Cardiac muscle cell (in vitro differentiated cells and primary cell): Measurements from ENCODE around the gene PIM2. TPM values are rescaled to one million over a fixed set of nuclear protein-coding genes. Genes with fewer than 3 reads are reported as not detected.

ENCODE experiments used
- DNase-seq, 2 donors: peaks; one replicate each; pipeline versions ENCODE4 v3.0.0 to v3.0.0-alpha.2; 2010 to 2017; ENCODE audit warnings: low read depth in 1 of 2, low spot score in 1 of 2
- H3K27ac ChIP-seq: fragments of 200-600 bp; sonication (generic); 2 replicates; pipeline ENCODE4 v1.5.1; 2016
- H3K27me3 ChIP-seq: fragments of 200-600 bp; sonication (generic); 2 replicates; pipeline ENCODE4 v1.6.0; 2016; ENCODE audit warnings: control low read depth
- H3K36me3 ChIP-seq: fragments of 200-600 bp; sonication (generic); 2 replicates; pipeline ENCODE4 v1.5.1; 2016; ENCODE audit warnings: control low read depth
- H3K4me1 ChIP-seq: fragments of 200-600 bp; sonication (generic); 2 replicates; pipeline ENCODE4 v1.8.1; 2017; ENCODE audit warnings: low read depth, mild to moderate bottlenecking, mixed run types
- H3K4me3 ChIP-seq: fragments of 200-600 bp; sonication (generic); 2 replicates; pipeline ENCODE4 v1.5.1; 2016; ENCODE audit warnings: mild to moderate bottlenecking
- H3K9me3 ChIP-seq: fragments of 200-600 bp; sonication (generic); 2 replicates; pipeline ENCODE4 v1.5.1; 2017; ENCODE audit warnings: low read depth, mild to moderate bottlenecking, control low read depth
- CTCF ChIP-seq: IDR thresholded peaks from 2 replicates; pipeline ENCODE4 v1.5.1; 2012; ENCODE audit warnings: low read depth, mild to moderate bottlenecking, low read length
- polyA plus RNA-seq: library from polyadenylated mRNA; unstranded; fragments of >200 nt; fragmentation: Nextera tagmentation; extraction: Ambion mirVana; gene quantifications from 2 replicates; pipeline ENCODE4 v1.2.1, GENCODE V29; 2016
- total RNA-seq: library from RNA; depleted of rRNA; stranded (reverse); fragments of >200 nt; gene quantifications from 2 replicates; pipeline ENCODE4 v1.2.3, GENCODE V29; 2016

PIM2 gene
- total and polyA plus RNA-seq, 2 experiments from 2014 or later = 20.7 to 25.2 TPM

- peak in 1 of 2 donors; percentile 48 for DNase-seq
- Histone ChIP-seq H3K4me1 (no peaks in the 10 kb centered on the region), H3K4me3 (no peak overlapping the region), H3K27me3 (no peaks in the 10 kb centered on the region), H3K36me3 (no peaks in the 10 kb centered on the region), H3K27ac (no peak overlapping the region), H3K9me3 (no peaks in the 10 kb centered on the region)
- TF ChIP-seq CTCF = no peak
Observed at GRCh38 chrX:48864210-48864609, 54.6 kb downstream of the PIM2 start.

Other genes starting within 250 kb of the PIM2 start
- 1.9 TPM in 2 replicates for gene WAS, start 235.2 kb downstream of the PIM2 start, total RNA-seq
- 1.7 and 4.3 TPM in 2 replicates for gene WAS, start 235.2 kb downstream of the PIM2 start, polyA plus RNA-seq
- gene SUV39H1, start 222.3 kb downstream of the PIM2 start, total RNA-seq = 5.5 and 8.1 TPM in 2 replicates
- gene SUV39H1, start 222.3 kb downstream of the PIM2 start, polyA plus RNA-seq = 6.7 and 6.9 TPM in 2 replicates
- not detected in 2 replicates for gene GLOD5, start 157.3 kb downstream of the PIM2 start, total RNA-seq
- gene GLOD5, start 157.3 kb downstream of the PIM2 start, polyA plus RNA-seq = not detected in 2 replicates
- gene GATA1, start 132.4 kb downstream of the PIM2 start, total RNA-seq = not detected in 2 replicates
- gene GATA1, start 132.4 kb downstream of the PIM2 start, polyA plus RNA-seq = 0.15 and 0.17 TPM in 2 replicates
- gene HDAC6, start 117.0 kb downstream of the PIM2 start, total RNA-seq = 143 and 162 TPM in 2 replicates
- 105 and 114 TPM in 2 replicates for gene HDAC6, start 117.0 kb downstream of the PIM2 start, polyA plus RNA-seq
- gene ERAS, start 92.5 kb downstream of the PIM2 start, total RNA-seq = not detected in 2 replicates
- 0.17 TPM in 1 of 2 replicates, not detected in the other for gene ERAS, start 92.5 kb downstream of the PIM2 start, polyA plus RNA-seq
- gene PCSK1N, start 83.4 kb downstream of the PIM2 start, total RNA-seq = 7.1 and 8.5 TPM in 2 replicates
- 5.4 and 8.7 TPM in 2 replicates for gene PCSK1N, start 83.4 kb downstream of the PIM2 start, polyA plus RNA-seq
- gene TIMM17B, start 21.3 kb downstream of the PIM2 start, total RNA-seq = 127 and 152 TPM in 2 replicates
- gene TIMM17B, start 21.3 kb downstream of the PIM2 start, polyA plus RNA-seq = 219 and 264 TPM in 2 replicates
- 62.8 and 74.8 TPM in 2 replicates for gene PQBP1, start 21.1 kb downstream of the PIM2 start, total RNA-seq
- gene PQBP1, start 21.1 kb downstream of the PIM2 start, polyA plus RNA-seq = 75.3 and 114 TPM in 2 replicates
- gene SLC35A2, start 7.4 kb downstream of the PIM2 start, total RNA-seq = 17.3 and 22.2 TPM in 2 replicates
- 41.8 and 51.4 TPM in 2 replicates for gene SLC35A2, start 7.4 kb downstream of the PIM2 start, polyA plus RNA-seq
- 40.2 and 56.6 TPM in 2 replicates for gene OTUD5, start 38.6 kb upstream of the PIM2 start, total RNA-seq
- 47.8 and 55.6 TPM in 2 replicates for gene OTUD5, start 38.6 kb upstream of the PIM2 start, polyA plus RNA-seq
- 1.1 and 2.6 TPM in 2 replicates for gene KCND1, start 52.8 kb upstream of the PIM2 start, total RNA-seq
- gene KCND1, start 52.8 kb upstream of the PIM2 start, polyA plus RNA-seq = 2.3 and 3.1 TPM in 2 replicates
- gene GRIPAP1, start 83.2 kb upstream of the PIM2 start, total RNA-seq = 34.7 and 67.3 TPM in 2 replicates
- 44.8 and 65.4 TPM in 2 replicates for gene GRIPAP1, start 83.2 kb upstream of the PIM2 start, polyA plus RNA-seq
- gene TFE3, start 124.3 kb upstream of the PIM2 start, total RNA-seq = 30.0 and 55.0 TPM in 2 replicates
- 32.1 and 40.9 TPM in 2 replicates for gene TFE3, start 124.3 kb upstream of the PIM2 start, polyA plus RNA-seq
- gene CCDC120, start 140.0 kb upstream of the PIM2 start, total RNA-seq = 6.2 and 7.8 TPM in 2 replicates
- gene CCDC120, start 140.0 kb upstream of the PIM2 start, polyA plus RNA-seq = 5.4 and 10.8 TPM in 2 replicates
- gene PRAF2, start 155.0 kb upstream of the PIM2 start, total RNA-seq = 22.9 and 30.3 TPM in 2 replicates
- gene PRAF2, start 155.0 kb upstream of the PIM2 start, polyA plus RNA-seq = 56.2 and 76.7 TPM in 2 replicates
- 51.4 and 54.6 TPM in 2 replicates for gene WDR45, start 160.9 kb upstream of the PIM2 start, total RNA-seq
- gene WDR45, start 160.9 kb upstream of the PIM2 start, polyA plus RNA-seq = 58.6 and 62.3 TPM in 2 replicates
- 37.3 and 38.4 TPM in 2 replicates for gene GPKOW, start 204.7 kb upstream of the PIM2 start, total RNA-seq
- 23.2 and 28.7 TPM in 2 replicates for gene GPKOW, start 204.7 kb upstream of the PIM2 start, polyA plus RNA-seq
- gene MAGIX, start 243.7 kb upstream of the PIM2 start, total RNA-seq = 2.0 and 6.8 TPM in 2 replicates
- 3.2 and 10.0 TPM in 2 replicates for gene MAGIX, start 243.7 kb upstream of the PIM2 start, polyA plus RNA-seq